A673 (cell line): ENCODE data around the gene GRIK4.

Experiments used
- CTCF ChIP-seq: fragments of 300-800, 200-600 bp; sonication (generic); conservative IDR thresholded peaks from 2 replicates; pipeline ENCODE4 v1.5.1; 2017; ENCODE audit warnings: low read depth, mild to moderate bottlenecking, antibody characterized with exemption, low read length, moderate library complexity, mixed read lengths
- EZH2 ChIP-seq: fragments of 200-600 bp; sonication (generic); IDR thresholded peaks from 2 replicates; pipeline ENCODE4 v1.6.1; 2017; ENCODE audit warnings: borderline replicate concordance, low read depth, mild to moderate bottlenecking, mixed read lengths, antibody characterized with exemption, low read length; ENCODE audit not compliant: poor library complexity, severe bottlenecking

- no peak for TF ChIP-seq CTCF
- no peak for TF ChIP-seq EZH2
These were observed 202.9 kb downstream of the GRIK4 start for GRCh38 chr11:120714438-120714837.
